GM11168 (cell line): ENCODE measurements around the gene MED13.
"Not testable (repeated sequence)": the region's sequence is repeated elsewhere in the genome, so short reads cannot be mapped to it uniquely, and the experiment has no call there.

ENCODE experiments used
- in situ Hi-C: fragments of 300-500 bp; cut with MboI; formaldehyde crosslinking; loops from one replicate; pipeline ENCODE4 v1.12.0; 2022; ENCODE audit warnings: low sequenced_read_pairs; ENCODE audit not compliant: unreplicated experiment

MED13 gene

DNA sequence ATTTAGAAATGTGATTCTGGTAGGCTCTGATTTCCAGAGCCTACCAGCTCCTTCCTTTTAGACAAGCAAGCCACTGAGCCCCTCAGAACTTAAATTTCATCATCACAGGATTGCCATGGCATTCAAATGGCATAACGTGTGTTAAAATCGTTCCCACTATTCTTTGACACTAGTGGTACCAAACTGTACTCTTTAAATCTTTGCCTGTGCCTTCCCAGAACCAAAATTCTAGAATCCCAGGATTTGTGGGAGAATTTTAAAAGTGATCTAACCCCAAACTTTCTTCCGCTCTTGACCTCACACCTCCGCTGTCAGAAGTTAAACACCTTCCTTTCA, 137.0 kb downstream of the MED13 start:
- in situ Hi-C loops = no loop called here

DNA sequence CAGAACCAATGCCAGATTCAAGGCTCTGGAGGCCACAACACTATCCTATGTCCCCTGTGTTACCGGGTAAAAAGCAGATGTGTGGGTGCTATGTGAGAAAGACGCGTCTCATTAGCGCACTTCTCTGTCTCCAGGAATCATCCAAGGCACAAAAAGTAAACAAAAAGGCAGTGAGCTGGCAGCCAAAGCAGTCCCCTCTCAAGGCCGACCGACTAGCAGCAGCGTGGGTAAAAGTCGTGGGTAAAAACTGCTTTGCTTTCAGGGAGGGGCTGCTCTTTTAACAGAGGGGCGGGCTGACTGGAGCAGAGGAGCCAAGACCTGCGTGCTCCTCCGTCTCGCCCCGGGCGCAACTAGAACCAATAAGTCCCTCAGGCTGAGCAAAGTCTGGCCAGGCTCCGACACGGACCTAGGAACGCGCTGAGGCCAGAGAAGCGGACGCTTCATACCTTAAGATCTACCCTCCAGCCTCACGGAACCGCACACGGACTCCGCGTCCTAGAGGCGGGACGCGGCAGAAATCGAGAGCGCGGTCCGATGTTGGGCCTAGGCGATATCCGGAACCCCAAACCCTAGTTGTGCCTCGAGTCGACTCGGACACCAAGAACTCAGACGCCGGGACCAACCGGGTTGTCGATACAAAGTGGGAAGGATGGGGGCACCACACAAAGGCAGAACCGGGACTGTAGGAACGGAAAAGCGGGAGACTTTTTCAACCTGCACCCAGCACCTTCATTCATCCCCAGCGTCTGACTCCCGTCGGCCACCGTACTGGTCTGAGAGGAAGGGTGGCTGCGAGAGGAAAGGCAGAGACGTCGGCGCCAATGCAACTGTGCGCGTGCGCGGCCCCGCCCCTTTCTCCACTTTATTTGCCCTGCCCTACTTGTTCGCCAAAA, 137.6 kb downstream of the MED13 start, which contains the start of gene INTS2:
INTS2 (minus strand) TSS at position 775 of the 893 bp plus-strand sequence. CDS start 1,338 bp downstream, outside the sequence.
- in situ Hi-C loops = no loop called here

DNA sequence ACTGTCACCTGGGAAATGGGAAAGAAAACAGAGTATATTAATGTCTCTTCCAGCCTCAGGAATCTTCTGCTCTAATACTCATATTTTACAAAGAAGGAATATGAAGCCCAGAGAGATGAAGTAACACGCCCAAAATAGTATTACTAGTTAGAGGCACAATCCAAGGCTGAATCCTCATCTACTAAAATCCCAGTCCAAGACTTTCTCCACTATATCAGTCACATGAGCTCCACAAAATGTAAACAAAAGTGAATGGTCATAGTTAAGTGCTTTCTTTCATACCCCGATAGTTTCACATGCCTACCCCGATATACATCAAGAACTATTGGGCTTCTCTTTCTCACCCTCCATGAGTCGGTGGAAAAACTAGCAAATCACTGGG, 138.3 kb downstream of the MED13 start:
- in situ Hi-C loops = no loop called here

DNA sequence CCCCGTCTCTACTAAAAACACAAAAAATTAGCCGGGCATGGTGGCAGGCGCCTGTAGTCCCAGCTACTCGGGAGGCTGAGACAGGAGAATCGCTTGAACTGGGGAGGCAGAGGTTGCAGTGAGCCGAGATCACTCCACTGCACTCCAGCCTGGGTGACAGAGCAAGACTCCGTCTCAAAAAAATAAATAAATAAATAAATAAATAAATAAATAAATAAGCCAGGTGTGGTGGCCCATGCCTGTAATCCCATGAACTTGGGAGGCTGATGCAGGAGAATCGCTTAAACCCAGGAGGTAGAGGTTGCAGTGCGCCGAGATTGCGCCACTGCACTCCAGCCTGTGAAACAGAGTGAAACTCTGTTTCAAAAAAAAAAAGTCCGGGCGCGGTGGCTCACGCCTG, 149.9 kb downstream of the MED13 start:
- in situ Hi-C loops = not testable (repeated sequence)

DNA sequence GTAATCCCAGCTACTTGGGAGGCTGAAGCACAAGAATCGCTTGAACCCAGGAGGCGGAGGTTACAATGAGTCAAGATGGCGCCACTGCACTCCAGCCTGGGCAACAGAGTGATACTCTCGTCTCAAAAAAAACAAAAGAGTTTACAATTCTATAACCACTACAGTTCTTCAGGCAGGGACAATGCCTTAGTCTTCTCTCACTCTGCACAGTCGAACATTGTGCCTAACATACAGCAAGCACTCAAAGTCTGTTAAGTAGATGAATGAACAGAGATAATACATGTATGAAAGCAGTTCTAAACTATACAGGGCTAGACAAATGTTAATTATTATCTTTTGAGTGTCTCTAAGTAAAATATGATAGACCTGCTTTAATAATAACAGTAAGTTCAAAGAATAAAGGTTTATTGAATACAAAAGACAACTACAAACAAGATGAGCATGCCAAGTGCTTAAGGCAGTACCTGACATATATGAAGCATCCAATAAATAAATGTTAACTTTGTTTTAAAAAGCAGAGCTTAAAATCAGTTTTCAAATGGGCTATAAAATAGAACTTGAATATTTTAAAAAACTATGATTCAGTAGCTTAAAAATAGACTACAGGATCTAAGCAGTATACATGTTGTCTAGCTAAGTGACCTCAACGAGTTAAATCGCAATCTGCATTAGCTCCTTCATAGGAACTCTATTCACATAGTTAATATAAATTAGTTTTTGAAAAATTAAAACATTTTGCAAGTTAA, 156.6 kb downstream of the MED13 start:
- in situ Hi-C loops = no loop called here

DNA sequence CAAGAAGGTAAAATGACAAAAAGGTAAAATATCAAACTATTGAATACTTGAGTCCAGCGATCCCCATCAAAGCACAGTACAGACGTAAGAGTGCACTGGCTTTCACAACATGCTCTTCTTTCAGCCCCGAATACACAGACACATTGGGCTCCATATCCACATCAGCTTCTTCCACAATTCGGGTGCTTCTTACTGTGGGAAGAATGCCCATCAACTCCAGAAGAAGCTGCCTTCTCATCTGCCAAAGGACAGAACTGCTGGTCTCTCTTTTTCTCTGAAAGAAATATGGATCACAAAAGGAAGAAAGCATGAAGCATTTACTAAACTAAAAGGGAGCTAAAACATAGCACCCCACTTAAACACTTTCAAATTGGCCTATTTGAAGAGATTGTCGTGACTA, 157.7 kb downstream of the MED13 start:
- in situ Hi-C loops = no loop called here

DNA sequence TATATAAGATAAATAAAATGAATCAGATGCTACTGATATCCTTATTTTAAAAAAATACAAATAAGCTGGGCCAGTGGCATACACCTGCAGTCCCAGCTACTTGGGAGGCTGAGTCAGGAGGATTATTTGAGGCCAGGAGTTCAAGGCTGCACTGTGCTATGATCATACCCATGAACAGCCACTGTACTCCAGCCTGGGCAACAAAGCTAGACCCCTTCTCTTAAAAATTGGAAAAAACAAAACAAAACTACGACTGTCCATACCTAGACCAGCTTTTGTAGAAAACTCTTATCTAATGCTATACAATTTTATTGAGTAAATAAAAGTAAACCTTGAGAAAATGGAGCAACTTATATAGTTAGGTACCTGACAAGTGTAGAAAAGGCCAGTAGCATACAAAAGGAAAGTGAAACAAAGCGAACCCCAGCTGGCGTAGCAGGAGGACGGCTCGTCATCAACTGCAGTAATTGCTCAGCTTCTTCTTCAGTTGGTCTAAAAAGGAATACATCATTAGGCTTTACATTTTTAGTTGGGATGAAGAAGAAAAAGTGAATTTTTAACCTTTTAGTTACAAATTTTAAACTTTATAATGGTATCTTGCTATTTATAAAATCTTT, 160.9 kb downstream of the MED13 start:
- in situ Hi-C loops = no loop called here

DNA sequence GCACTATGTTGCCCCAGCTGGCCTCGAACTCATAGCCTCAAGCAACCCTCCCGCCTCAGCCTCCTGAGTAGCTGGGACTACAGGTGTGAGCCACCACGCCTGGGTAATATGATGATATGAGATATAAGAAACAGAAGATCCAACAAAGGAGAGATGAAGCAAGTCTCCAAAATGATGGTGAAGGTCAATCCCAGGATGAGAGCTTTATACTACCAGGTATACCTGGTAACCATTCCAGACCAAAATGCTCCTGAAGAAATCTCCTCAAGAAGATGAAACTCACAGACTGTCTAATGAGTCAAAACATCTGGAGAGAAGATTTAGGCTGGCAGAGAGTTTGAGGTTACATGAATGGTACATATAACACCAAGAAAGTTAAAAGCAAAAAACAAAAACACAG, 161.8 kb downstream of the MED13 start:
- in situ Hi-C loops = no loop called here

DNA sequence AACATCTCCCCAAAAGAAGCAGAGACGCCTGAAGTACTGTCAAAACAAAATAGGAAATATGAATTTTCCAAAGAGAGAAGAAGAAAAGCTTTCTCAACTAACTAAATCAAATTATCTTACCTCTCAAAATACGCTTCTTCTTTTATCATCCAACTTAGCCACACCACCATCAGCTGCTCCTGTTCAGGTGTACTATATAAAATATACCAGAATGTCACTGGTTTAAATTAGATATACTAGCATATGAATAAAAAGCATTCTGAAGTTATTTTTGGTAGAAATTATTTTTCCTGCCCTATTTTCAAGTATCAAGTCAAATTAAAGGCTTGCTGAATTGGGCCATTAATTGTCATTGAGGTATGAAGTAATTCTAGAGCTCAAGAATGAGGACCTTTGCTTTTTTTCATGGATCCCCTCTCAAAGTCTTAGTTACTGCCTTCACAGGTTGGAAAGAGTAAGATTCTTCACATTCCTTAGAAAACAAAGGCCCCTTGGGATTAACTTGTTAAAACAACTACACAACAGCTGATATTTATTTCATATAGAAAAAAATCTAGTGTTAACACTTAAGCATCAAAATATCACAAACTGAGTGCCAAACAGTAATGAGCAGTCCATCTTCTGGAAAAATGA, 167.4 kb downstream of the MED13 start:
- in situ Hi-C loops = no loop called here

DNA sequence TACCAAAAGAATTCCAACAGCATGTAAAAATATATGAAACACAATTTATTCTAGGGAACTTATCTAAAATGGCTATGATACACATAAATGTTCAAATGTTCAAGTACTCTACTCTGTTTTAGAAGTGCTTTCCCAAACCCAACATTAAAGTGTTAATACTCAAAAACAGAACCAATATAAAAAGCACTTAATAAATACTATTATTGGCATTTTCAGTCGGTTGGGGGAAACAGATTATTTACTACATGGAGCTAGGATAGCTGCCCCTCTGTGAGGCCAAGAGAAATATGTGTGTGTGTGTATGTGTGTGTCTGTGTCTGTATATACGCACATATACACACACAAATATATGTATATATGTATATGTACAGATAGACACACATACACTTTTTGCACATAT, 169.7 kb downstream of the MED13 start:
- in situ Hi-C loops = no loop called here

DNA sequence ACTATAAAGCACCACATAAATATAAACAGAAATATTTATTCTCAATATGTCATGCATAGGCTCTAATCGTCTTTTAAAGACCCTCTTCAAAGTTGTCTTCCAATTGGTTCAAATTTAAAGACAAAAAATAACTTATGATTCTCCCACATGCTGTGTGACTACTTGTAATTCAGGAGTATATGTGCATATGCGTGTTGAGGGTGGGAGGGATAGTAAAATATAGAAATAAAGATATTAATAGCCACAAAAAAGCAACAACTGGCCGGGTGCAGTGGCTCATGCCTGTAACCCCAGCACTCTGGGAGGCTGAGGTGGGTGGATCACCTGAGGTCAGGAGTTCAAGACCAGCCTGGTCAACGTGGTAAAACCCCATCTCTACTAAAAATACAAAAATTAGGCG, 170.8 kb downstream of the MED13 start:
- in situ Hi-C loops = not testable (repeated sequence)
